PFSK-1 (cell line): ENCODE data around the gene PIEZO1.

ENCODE experiments used
- FOXP2 ChIP-seq: optimal IDR thresholded peaks from 2 replicates; pipeline ENCODE3; 2011; ENCODE audit warnings: borderline replicate concordance, control low read depth, inconsistent platforms; ENCODE audit not compliant: insufficient read depth; ENCODE audit errors: extremely low read length, extremely low read depth
- POLR2AphosphoS5 ChIP-seq: IDR thresholded peaks from 2 replicates; pipeline ENCODE4 v1.6.1; 2012; ENCODE audit warnings: low read depth, mild to moderate bottlenecking, control low read depth, low read length, moderate library complexity
- REST ChIP-seq, 2 experiments: IDR thresholded peaks; 2 replicates each; pipeline versions ENCODE4 v1.6.1 to v1.8.0; 2011 to 2012; ENCODE audit warnings: low read depth in 2 of 2, low read length in 2 of 2, control low read depth in 1 of 2, inconsistent platforms in 1 of 2, mild to moderate bottlenecking in 1 of 2, moderate library complexity in 1 of 2; ENCODE audit not compliant: insufficient read depth in 1 of 2
- SIN3A ChIP-seq: IDR thresholded peaks from 2 replicates; pipeline ENCODE4 v1.6.1; 2012; ENCODE audit warnings: mild to moderate bottlenecking, low read length, moderate library complexity, borderline replicate concordance; ENCODE audit not compliant: insufficient read depth
- TAF1 ChIP-seq: IDR thresholded peaks from 2 replicates; pipeline ENCODE4 v1.6.1; 2012; ENCODE audit warnings: low read length, control low read depth, borderline replicate concordance; ENCODE audit not compliant: insufficient read depth

Gene PIEZO1

GRCh38 chr16:88698646-88699045, 86.4 kb downstream of the PIEZO1 start:
- no peak for TF ChIP-seq SIN3A
- no peak for TF ChIP-seq REST (IDR thresholded peaks at IDR 0.05; ENCODE audit: insufficient read depth in 1 of 2, low read depth in 2 of 2, low read length in 2 of 2)

DNA sequence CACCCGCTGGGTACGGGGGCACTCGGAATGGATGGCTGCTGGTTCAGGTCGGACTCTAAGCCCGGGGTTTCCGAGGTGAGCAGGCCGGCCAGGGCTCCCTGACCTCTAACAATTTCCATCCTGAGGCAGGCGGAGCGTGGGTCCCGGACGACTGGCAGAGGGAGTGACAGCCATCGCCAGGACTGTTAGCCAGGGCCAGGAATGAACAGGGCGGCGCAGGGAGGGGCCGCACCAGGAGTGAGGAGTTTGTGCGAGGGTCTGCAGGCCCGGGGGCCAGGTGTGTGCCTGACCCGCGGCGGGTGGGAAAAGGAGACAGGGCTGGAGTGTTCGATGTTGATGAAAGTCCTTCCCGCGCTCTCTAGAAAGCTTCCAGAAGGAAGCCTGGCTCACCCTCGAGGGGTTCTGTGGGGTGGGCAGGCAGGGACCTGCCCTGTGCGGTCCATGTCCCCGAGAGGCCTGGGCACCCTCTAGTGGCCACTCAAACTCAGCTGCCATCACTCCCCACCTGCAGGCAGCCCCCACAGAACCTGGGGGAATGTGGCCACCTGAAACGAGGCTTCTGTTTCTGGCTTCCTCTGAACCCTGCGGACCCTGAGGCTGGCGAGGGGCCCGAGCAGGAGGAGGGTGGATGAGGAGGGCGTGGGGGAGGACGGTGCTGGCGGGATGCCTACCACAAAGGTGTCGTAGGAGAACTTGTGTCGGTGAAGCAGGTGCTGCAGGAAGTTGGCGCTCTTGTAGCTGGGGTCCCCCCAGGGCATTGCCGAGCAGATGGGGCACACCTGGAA, 87.0 kb downstream of the PIEZO1 start:
- TF ChIP-seq FOXP2 (no peak), SIN3A (no peak), TAF1 (no peak), REST (IDR thresholded peaks at IDR 0.05; ENCODE audit: insufficient read depth in 1 of 2, low read depth in 2 of 2, low read length in 2 of 2) (no peak), POLR2AphosphoS5 (no peak)

DNA sequence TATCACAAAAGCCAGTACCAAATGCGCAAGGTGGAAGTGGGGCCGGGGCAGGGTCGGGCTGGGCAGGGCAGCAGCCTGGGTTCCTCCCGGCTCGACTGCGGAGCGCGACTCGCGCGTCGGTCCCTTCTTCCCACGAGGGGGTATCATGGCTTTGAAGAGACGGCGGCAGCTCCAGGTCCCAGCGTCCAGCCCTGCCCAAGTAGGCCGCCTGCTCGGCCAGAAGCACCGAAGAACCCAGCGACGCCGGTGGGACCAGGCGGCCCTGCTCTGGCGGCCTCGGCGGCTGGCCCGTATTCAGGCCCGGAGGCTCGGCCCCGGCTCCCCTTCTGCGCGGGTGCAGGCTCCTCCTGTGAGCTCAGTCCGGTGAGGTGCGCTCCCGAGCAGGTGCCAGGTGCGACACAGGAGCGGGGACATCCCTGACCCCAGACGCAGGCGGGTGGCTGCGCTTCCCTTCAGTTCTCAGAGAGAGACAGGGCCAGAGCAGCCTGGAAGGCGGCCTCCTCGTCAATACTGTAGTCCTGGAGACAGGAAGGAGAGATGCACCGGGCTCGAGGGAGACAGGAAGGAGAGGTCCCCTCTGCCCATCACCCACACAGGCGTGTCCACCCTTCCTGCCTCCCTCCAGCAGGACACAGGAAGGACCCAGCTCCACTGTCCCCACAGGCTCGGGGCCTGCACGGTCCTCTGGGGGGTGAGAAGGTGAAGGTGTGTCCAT, 87.7 kb downstream of the PIEZO1 start:
- no peak for TF ChIP-seq POLR2AphosphoS5
- no peak for TF ChIP-seq SIN3A
- no peak for TF ChIP-seq TAF1
- TF ChIP-seq FOXP2, result no peak
- TF ChIP-seq REST (IDR thresholded peaks at IDR 0.05; ENCODE audit: insufficient read depth in 1 of 2, low read depth in 2 of 2, low read length in 2 of 2), result no peak

DNA sequence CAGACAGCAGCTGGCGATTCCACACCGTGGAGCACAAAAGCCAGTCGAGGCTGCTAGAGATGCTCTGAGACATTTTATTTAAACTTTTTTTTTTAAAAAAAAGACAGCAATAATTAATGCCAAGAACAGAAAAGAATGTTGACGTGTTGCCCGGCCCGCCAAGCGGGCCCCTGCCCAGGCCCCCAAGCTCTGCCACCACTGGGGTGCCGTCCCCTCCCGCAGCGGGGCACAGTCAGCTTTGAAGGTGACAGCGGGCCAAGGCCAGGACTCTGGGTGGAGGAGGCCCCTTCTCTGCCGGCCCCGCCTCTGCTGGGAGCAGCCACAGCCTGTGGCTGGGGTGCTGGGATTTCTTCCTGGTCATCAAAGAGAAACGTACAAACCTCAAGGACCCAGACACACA, 88.6 kb downstream of the PIEZO1 start:
- TF ChIP-seq REST (IDR thresholded peaks at IDR 0.05; ENCODE audit: insufficient read depth in 1 of 2, low read depth in 2 of 2, low read length in 2 of 2) (no peak), SIN3A (no peak), TAF1 (no peak), FOXP2 (no peak), POLR2AphosphoS5 (no peak)

GRCh38 chr16:88695753-88696152, 89.3 kb downstream of the PIEZO1 start:
- TF ChIP-seq FOXP2, result no peak
- TF ChIP-seq REST (IDR thresholded peaks at IDR 0.05; ENCODE audit: insufficient read depth in 1 of 2, low read depth in 2 of 2, low read length in 2 of 2), result no peak
- TF ChIP-seq SIN3A, result no peak
- no peak for TF ChIP-seq POLR2AphosphoS5
- TF ChIP-seq TAF1, result no peak
